Right lung (tissue), 5 donors: ENCODE data around the gene CDH3. TPM values are rescaled to one million over a fixed set of nuclear protein-coding genes. Genes with fewer than 3 reads are reported as not detected.

Experiments used
- DNase-seq, 2 donors: peaks; one replicate each; pipeline ENCODE4 v3.0.0-alpha.2; 2013
- polyA plus RNA-seq, 5 donors: library from polyadenylated mRNA; unstranded; fragments of 120-200 nt; gene quantifications; one replicate each; pipeline versions ENCODE4 v1.2.1 to v1.2.3, GENCODE V29; 2013; ENCODE audit warnings: inconsistent platforms in 1 of 5, low replicate concordance in 1 of 5; ENCODE audit not compliant: insufficient read length in 5 of 5, insufficient read depth in 1 of 5

Gene CDH3
- polyA plus RNA-seq, 5 donors = 39.6 to 53.0 (median 48.4) TPM

GRCh38 chr16:68733570-68733969 lies 88.5 kb downstream of the CDH3 start:
- DNase-seq = no peak

GRCh38 chr16:68734782-68735181 lies 89.7 kb downstream of the CDH3 start:
- DNase-seq = no peak

- no peak for DNase-seq
Observed at GRCh38 chr16:68736561-68736960, 91.5 kb downstream of the CDH3 start.

GRCh38 chr16:68737046-68737729 lies 92.1 kb downstream of the CDH3 start, which contains the start of gene CDH1:
TSS of gene CDH1 (plus strand) at chr16:68737292. CDS start at chr16:68737416, 124 bp downstream.
- DNase-seq = peak; percentile 62 to 68

- DNase-seq = peak; percentile 22 to 38
Observed at GRCh38 chr16:68737730-68738629, 92.9 kb downstream of the CDH3 start.

- DNase-seq = peak in 1 of 2 donors; percentile 20
Observed at GRCh38 chr16:68739964-68740627, 95.0 kb downstream of the CDH3 start.

GRCh38 chr16:68740628-68741346 lies 95.7 kb downstream of the CDH3 start:
- DNase-seq = no peak

- no peak for DNase-seq
Observed at GRCh38 chr16:68743664-68744063, 98.6 kb downstream of the CDH3 start.

GRCh38 chr16:68744744-68745280 lies 99.7 kb downstream of the CDH3 start:
- peak; percentile 67 for DNase-seq

- no peak for DNase-seq
Observed at GRCh38 chr16:68746951-68747350, 101.8 kb downstream of the CDH3 start.

- DNase-seq = no peak
Observed at GRCh38 chr16:68749432-68749831, 104.3 kb downstream of the CDH3 start.

Other genes starting within 250 kb of the CDH3 start
- gene SMPD3, start 196.8 kb upstream of the CDH3 start, polyA plus RNA-seq = 1 to 10 TPM; 1.9 to 4.4 (median 3.5) TPM
- gene ZFP90, start 106.0 kb upstream of the CDH3 start, polyA plus RNA-seq = 10 to 100 TPM; 27.5 to 52.9 (median 46.2) TPM
- gene CDH1, start 92.0 kb downstream of the CDH3 start, polyA plus RNA-seq = 100 to 1,000 TPM; 135 to 196 (median 147) TPM
- gene TANGO6, start 198.2 kb downstream of the CDH3 start, polyA plus RNA-seq = 1 to 10 TPM; 6.5 to 8.3 (median 7.9) TPM